Psoas muscle (tissue), 8 donors: Measurements from ENCODE around the gene SNX8. TPM values are rescaled to one million over a fixed set of nuclear protein-coding genes. Genes with fewer than 3 reads are reported as not detected.

Experiments used
- ATAC-seq, 4 donors: fragments of 200-7000 bp; cut with Tn5 transposase; one replicate each; pipeline ENCODE4 v1.9.1; 2020; ENCODE audit warnings: moderate library complexity in 3 of 4, mild to moderate bottlenecking in 2 of 4
- DNase-seq, 2 donors: peaks; one replicate each; pipeline ENCODE4 v3.0.0-alpha.2; 2020
- H3K27ac ChIP-seq: fragments of 200-600 bp; one replicate; pipeline ENCODE4 v1.8.0; 2022
- H3K27me3 ChIP-seq, 3 donors: fragments of 200-600 bp in 1 of 3; one replicate each; pipeline versions ENCODE4 v1.6.1 to v1.8.0; 2013 to 2022; ENCODE audit warnings: low read length in 2 of 3, mild to moderate bottlenecking in 2 of 3, moderate library complexity in 1 of 3; ENCODE audit not compliant: insufficient read depth in 3 of 3
- H3K36me3 ChIP-seq, 2 donors: fragments of 200-600 bp in 1 of 2; one replicate each; pipeline versions ENCODE4 v1.6.1 to v1.8.0; 2013 to 2022; ENCODE audit warnings: low read depth in 1 of 2, mild to moderate bottlenecking in 1 of 2, moderate library complexity in 1 of 2; ENCODE audit not compliant: insufficient read depth in 1 of 2
- H3K4me1 ChIP-seq: fragments of 200-600 bp; one replicate; pipeline ENCODE4 v1.8.0; 2022
- H3K4me3 ChIP-seq: fragments of 200-600 bp; one replicate; pipeline ENCODE4 v1.8.0; 2022; ENCODE audit warnings: mild to moderate bottlenecking
- H3K9me3 ChIP-seq: fragments of 200-600 bp; one replicate; pipeline ENCODE4 v1.8.0; 2022
- CTCF ChIP-seq: fragments of 200-600 bp; IDR thresholded peaks from one replicate; pipeline ENCODE4 v1.8.0; 2022; ENCODE audit warnings: antibody characterized with exemption
- WGBS, 3 donors: extraction: QIAGEN DNeasy Blood & Tissue Kit; methylation state at CpG; one replicate each; pipeline versions ENCODE4 v1.1.6 to v1.1.7; 2013; 5-methylcytosine and 5-hydroxymethylcytosine counted together
- intact Hi-C, 2 donors: fragments of 100-400 bp; cut with DNase I; formaldehyde crosslinking; loops; one replicate each; pipeline versions ENCODE4 v1.11.0 to v1.14.2; 2022
- polyA plus RNA-seq, 3 donors: library from polyadenylated mRNA; stranded (reverse); fragments of 200-250 nt; gene quantifications; one replicate each; pipeline ENCODE4 v1.2.3, GENCODE V29; 2013
- total RNA-seq, 4 donors: library from RNA; stranded (reverse); fragmentation: NEBNext Ultra II Directional in 2 of 4; extraction: Animal tissue kit (Norgen Biotek cat#: 25700) in 2 of 4; gene quantifications; one replicate each; pipeline versions ENCODE4 v1.2.1 to v1.2.4, GENCODE V29; 2021 to 2023
- donor health status: healthy with polysubstance abuse.
- donor health status: DM: no; HTN: no; CAD: no; lungs with moderate emphysema.
- donor health status: Bipolar disorder and iron deficiency.
- donor health status: healthy.
- donor health status: DM: yes; HTN: yes; CAD: no.
- donor health status: DM: no; HTN: no; CAD: no.
- donor health status: DM: no; HTN: no; CAD: no.
- donor health status: DM: yes; HTN: yes; CAD: no.

SNX8 gene
- total and polyA plus RNA-seq, 7 donors: 8.4 to 25.1 (median 14.3) TPM

- peaks cover 0 to 35% of the 10 kb centered on the region in 2 donors for H3K36me3 ChIP-seq
- no peaks in the 10 kb centered on the region for H3K9me3 ChIP-seq
- TF ChIP-seq CTCF: no peak
- H3K4me3 ChIP-seq: no peak overlapping the region
- H3K4me1 ChIP-seq: no peaks in the 10 kb centered on the region
- DNase-seq (no peak), ATAC-seq (peak in 1 of 4 donors; percentile 13)
- no peaks in the 10 kb centered on the region for H3K27me3 ChIP-seq
- H3K27ac ChIP-seq: no peak overlapping the region
- intact Hi-C loops: no loop called here
- WGBS, 3 donors: 80 to 92% (median 88%) methylated on average over 6 to 7 of the region's 7 CpGs
Measured at GRCh38 chr7:2274666-2275065, 39.6 kb downstream of the SNX8 start.

- intact Hi-C loops: no loop called here
- Histone ChIP-seq H3K27ac (no peak overlapping the region), H3K36me3 (peaks cover 0 to 35% of the 10 kb centered on the region in 2 donors), H3K27me3 (no peaks in the 10 kb centered on the region), H3K4me3 (no peak overlapping the region), H3K9me3 (no peaks in the 10 kb centered on the region), H3K4me1 (no peaks in the 10 kb centered on the region)
- TF ChIP-seq CTCF: no peak
- ATAC-seq (no peak), DNase-seq (no peak)
- WGBS, 3 donors: 96 to 98% (median 97%) methylated on average over 20 of the region's 20 CpGs
Measured at GRCh38 chr7:2273866-2274265, 40.4 kb downstream of the SNX8 start.

GRCh38 chr7:2272031-2272430, 42.2 kb downstream of the SNX8 start:
- H3K9me3 ChIP-seq: no peaks in the 10 kb centered on the region
- intact Hi-C loops: no loop called here
- no peaks in the 10 kb centered on the region for H3K27me3 ChIP-seq
- H3K4me1 ChIP-seq: no peaks in the 10 kb centered on the region
- no peak for DNase-seq
- peaks cover 0 to 32% of the 10 kb centered on the region in 2 donors for H3K36me3 ChIP-seq
- WGBS, 3 donors: 72 to 80% (median 73%) methylated on average over 9 of the region's 9 CpGs
- no peak overlapping the region for H3K4me3 ChIP-seq
- ATAC-seq: no peak
- TF ChIP-seq CTCF: no peak
- no peak overlapping the region for H3K27ac ChIP-seq

- H3K36me3 ChIP-seq: peaks cover 0 to 30% of the 10 kb centered on the region in 2 donors
- WGBS, 3 donors: 72 to 78% (median 74%) methylated on average over 26 to 27 of the region's 27 CpGs
- no peaks in the 10 kb centered on the region for H3K27me3 ChIP-seq
- DNase-seq (no peak), ATAC-seq (no peak)
- H3K4me3 ChIP-seq: no peak overlapping the region
- H3K4me1 ChIP-seq: no peaks in the 10 kb centered on the region
- H3K9me3 ChIP-seq: no peaks in the 10 kb centered on the region
- intact Hi-C loops: no loop called here
- no peak overlapping the region for H3K27ac ChIP-seq
- TF ChIP-seq CTCF: no peak
Measured at GRCh38 chr7:2271273-2272026, 42.8 kb downstream of the SNX8 start.

- intact Hi-C loops: no loop called here
- Histone ChIP-seq H3K4me3 (no peak overlapping the region), H3K36me3 (peaks cover 0 to 30% of the 10 kb centered on the region in 2 donors), H3K27ac (no peak overlapping the region), H3K4me1 (no peaks in the 10 kb centered on the region), H3K27me3 (no peaks in the 10 kb centered on the region), H3K9me3 (no peaks in the 10 kb centered on the region)
- WGBS, 3 donors: 81 to 88% (median 82%) methylated on average over 8 of the region's 8 CpGs
- DNase-seq (no peak), ATAC-seq (no peak)
- TF ChIP-seq CTCF: no peak
Measured at GRCh38 chr7:2270495-2270894, 43.7 kb downstream of the SNX8 start.
